Measurements from ENCODE around the gene LTB4R. TPM values are rescaled to one million over a fixed set of nuclear protein-coding genes. Genes with fewer than 3 reads are reported as not detected.
A peak's percentile ranks its signal among the peaks of the same experiment; 100 is the strongest.
"Not testable (repeated sequence)": the region's sequence is repeated elsewhere in the genome, so short reads cannot be mapped to it uniquely, and the experiment has no call there.

The LTB4R gene
- total RNA-seq, 1 experiment from 2014 or later: 9.4 TPM

DNA sequence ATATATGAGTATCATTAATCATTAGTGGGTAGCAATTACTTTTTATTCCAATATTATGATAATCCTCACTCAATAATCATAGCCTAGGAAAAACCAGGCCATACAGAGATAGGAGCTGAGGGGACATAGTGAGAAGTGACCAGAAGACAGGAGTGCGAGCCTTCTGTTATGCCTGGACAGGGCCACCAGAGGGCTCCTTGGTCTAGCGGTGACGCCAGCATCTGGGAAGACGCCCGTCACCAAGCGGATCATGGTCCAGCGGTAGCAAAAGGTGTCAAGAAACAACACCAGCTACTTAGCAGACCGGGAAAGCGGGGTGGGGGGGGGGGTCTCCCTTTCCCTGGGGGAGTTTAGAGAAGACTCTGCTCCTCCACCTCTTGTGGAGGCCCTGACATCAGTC lies 16.6 kb downstream of the LTB4R start:
- H3K27ac Mint-ChIP-seq, ATAC-seq, H3K4me1 Mint-ChIP-seq, H3K36me3 Mint-ChIP-seq, H3K4me3 Mint-ChIP-seq, H3K9me3 Mint-ChIP-seq, POLR2A ChIA-PET: not testable (repeated sequence)
- TF ChIP-seq, protein P1, sequence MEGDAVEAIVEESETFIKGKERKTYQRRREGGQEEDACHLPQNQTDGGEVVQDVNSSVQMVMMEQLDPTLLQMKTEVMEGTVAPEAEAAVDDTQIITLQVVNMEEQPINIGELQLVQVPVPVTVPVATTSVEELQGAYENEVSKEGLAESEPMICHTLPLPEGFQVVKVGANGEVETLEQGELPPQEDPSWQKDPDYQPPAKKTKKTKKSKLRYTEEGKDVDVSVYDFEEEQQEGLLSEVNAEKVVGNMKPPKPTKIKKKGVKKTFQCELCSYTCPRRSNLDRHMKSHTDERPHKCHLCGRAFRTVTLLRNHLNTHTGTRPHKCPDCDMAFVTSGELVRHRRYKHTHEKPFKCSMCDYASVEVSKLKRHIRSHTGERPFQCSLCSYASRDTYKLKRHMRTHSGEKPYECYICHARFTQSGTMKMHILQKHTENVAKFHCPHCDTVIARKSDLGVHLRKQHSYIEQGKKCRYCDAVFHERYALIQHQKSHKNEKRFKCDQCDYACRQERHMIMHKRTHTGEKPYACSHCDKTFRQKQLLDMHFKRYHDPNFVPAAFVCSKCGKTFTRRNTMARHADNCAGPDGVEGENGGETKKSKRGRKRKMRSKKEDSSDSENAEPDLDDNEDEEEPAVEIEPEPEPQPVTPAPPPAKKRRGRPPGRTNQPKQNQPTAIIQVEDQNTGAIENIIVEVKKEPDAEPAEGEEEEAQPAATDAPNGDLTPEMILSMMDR (IDR thresholded peaks at IDR 0.05): peak; percentile 37
- peaks cover 82% of the 10 kb centered on the region for H3K27me3 Mint-ChIP-seq (ENCODE audit: low read depth)
- peak; percentile 68 for DNase-seq (ENCODE audit: low spot score)
- CTCF ChIA-PET: interaction anchor here (0.6 to 17.1 kb wide), 14 partner anchors 10 to 131 kb away, joined by 3 to 518 read pairs (median 4); partner anchors contain the start of genes CBLN3, CIDEB, KHNYN and LTB4R2

DNA sequence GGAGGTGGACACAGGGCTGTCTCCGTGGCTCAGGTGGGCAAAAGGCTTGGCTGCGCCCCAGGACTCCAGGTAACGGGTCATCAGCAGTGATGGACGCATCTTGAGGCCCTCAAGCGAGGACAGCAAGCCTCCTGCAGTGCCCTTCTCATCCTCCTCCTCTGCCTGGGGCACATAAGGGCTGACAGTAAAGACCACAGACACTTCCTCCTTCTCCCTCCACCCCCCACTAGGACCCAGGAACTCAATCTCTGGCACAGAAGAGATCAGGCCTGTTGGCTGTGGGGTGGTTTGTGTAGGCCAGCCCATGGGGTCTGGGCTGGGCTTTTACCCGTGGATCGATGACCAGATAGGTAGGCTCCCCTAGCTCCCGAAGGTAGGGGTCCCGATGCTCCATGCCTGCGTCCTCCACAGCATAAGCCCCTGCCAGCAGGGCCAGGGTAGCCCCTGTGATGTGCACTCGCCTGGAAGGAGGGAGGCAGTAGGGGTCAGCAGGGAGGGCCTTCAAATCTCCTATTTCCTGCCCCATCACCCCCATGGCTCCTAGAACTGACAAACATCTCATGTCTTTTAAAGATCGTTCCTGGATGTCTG lies 17.9 kb downstream of the LTB4R start:
- ChIA-PET CTCF (interaction anchor here (0.6 to 17.1 kb wide), 8 partner anchors 11 to 113 kb away, joined by 3 to 518 read pairs (median 4); partner anchors contain the start of genes CBLN3, KHNYN, LTB4R2 and RIPK3), POLR2A (no interaction called here)
- no peaks in the 10 kb centered on the region for H3K9me3 Mint-ChIP-seq
- no peak for TF ChIP-seq CREM (CRISPR knock-in tag; IDR thresholded peaks at IDR 0.05)
- TF ChIP-seq, protein P2, sequence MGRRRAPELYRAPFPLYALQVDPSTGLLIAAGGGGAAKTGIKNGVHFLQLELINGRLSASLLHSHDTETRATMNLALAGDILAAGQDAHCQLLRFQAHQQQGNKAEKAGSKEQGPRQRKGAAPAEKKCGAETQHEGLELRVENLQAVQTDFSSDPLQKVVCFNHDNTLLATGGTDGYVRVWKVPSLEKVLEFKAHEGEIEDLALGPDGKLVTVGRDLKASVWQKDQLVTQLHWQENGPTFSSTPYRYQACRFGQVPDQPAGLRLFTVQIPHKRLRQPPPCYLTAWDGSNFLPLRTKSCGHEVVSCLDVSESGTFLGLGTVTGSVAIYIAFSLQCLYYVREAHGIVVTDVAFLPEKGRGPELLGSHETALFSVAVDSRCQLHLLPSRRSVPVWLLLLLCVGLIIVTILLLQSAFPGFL (CRISPR knock-in tag; IDR thresholded peaks at IDR 0.05; ENCODE audit: borderline replicate concordance): no peak
- no peak for TF ChIP-seq KAT7 (CRISPR knock-in tag; IDR thresholded peaks at IDR 0.05; ENCODE audit: borderline replicate concordance)
- no peak for TF ChIP-seq GABPB1 (CRISPR knock-in tag; IDR thresholded peaks at IDR 0.05)
- TF ChIP-seq ELF4 (CRISPR knock-in tag; IDR thresholded peaks at IDR 0.05; ENCODE audit: low read depth): no peak
- no peak for TF ChIP-seq NFATC4 (CRISPR knock-in tag; IDR thresholded peaks at IDR 0.05)
- no peak for TF ChIP-seq ZNF423 (CRISPR knock-in tag; IDR thresholded peaks at IDR 0.05)
- TF ChIP-seq, protein P3, sequence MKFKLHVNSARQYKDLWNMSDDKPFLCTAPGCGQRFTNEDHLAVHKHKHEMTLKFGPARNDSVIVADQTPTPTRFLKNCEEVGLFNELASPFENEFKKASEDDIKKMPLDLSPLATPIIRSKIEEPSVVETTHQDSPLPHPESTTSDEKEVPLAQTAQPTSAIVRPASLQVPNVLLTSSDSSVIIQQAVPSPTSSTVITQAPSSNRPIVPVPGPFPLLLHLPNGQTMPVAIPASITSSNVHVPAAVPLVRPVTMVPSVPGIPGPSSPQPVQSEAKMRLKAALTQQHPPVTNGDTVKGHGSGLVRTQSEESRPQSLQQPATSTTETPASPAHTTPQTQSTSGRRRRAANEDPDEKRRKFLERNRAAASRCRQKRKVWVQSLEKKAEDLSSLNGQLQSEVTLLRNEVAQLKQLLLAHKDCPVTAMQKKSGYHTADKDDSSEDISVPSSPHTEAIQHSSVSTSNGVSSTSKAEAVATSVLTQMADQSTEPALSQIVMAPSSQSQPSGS (CRISPR knock-in tag; IDR thresholded peaks at IDR 0.05; ENCODE audit: borderline replicate concordance, low read depth): no peak
- no peak overlapping the region for H3K27ac Mint-ChIP-seq
- ATAC-seq (no peak), DNase-seq (ENCODE audit: low spot score) (no peak)
- no peaks in the 10 kb centered on the region for H3K36me3 Mint-ChIP-seq
- peaks cover 13% of the 10 kb centered on the region for H3K4me1 Mint-ChIP-seq
- no peak overlapping the region for H3K4me3 Mint-ChIP-seq
- peaks cover 82% of the 10 kb centered on the region for H3K27me3 Mint-ChIP-seq (ENCODE audit: low read depth)

DNA sequence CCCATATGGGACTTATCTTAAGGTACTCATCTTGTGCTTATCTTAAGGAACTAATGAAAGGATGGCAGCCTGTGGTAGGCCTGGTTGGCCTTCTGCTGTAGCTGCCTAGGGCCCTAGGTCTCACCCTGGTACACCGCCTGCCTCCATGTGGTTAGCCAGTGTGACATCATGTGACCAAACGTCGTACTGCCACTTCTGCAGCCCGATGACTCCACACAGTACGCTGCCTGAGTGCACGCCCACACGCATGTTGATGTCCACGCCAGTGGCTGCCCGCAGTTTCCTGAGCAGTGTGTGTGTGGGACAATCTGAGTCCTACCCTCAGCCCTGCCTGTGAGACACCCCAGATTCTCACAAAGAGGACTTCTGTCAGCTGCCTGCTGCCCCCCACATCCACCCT lies 18.4 kb downstream of the LTB4R start:
- POLR2A ChIA-PET: no interaction called here

More for the DNA sequence above, 18.4 kb downstream of the LTB4R start:
- DNase-seq (ENCODE audit: low spot score) (no peak), ATAC-seq (no peak)
- H3K27ac Mint-ChIP-seq: no peak overlapping the region
- no peaks in the 10 kb centered on the region for H3K36me3 Mint-ChIP-seq
- peaks cover 88% of the 10 kb centered on the region for H3K27me3 Mint-ChIP-seq (ENCODE audit: low read depth)
- H3K4me1 Mint-ChIP-seq: peaks cover 13% of the 10 kb centered on the region
- no peak overlapping the region for H3K4me3 Mint-ChIP-seq
- H3K9me3 Mint-ChIP-seq: no peaks in the 10 kb centered on the region
- CTCF ChIA-PET: interaction anchor here (1.1 to 17.1 kb wide), 2 partner anchors 36 to 98 kb away, joined by 6 to 518 read pairs; partner anchors contain the start of genes CBLN3 and KHNYN
- TF ChIP-seq CBFB (CRISPR knock-in tag; IDR thresholded peaks at IDR 0.05; ENCODE audit: low read depth): no peak
- no peak for TF ChIP-seq ETV6 (CRISPR knock-in tag; IDR thresholded peaks at IDR 0.05)
- no peak for TF ChIP-seq PRRX2 (CRISPR knock-in tag; IDR thresholded peaks at IDR 0.05)
- TF ChIP-seq, protein P4, sequence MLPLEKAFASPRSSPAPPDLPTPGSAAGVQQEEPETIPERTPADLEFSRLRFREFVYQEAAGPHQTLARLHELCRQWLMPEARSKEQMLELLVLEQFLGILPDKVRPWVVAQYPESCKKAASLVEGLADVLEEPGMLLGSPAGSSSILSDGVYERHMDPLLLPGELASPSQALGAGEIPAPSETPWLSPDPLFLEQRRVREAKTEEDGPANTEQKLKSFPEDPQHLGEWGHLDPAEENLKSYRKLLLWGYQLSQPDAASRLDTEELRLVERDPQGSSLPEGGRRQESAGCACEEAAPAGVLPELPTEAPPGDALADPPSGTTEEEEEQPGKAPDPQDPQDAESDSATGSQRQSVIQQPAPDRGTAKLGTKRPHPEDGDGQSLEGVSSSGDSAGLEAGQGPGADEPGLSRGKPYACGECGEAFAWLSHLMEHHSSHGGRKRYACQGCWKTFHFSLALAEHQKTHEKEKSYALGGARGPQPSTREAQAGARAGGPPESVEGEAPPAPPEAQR (CRISPR knock-in tag; IDR thresholded peaks at IDR 0.05): no peak
- no peak for TF ChIP-seq ELF4 (CRISPR knock-in tag; IDR thresholded peaks at IDR 0.05; ENCODE audit: low read depth)
- TF ChIP-seq, protein P5, sequence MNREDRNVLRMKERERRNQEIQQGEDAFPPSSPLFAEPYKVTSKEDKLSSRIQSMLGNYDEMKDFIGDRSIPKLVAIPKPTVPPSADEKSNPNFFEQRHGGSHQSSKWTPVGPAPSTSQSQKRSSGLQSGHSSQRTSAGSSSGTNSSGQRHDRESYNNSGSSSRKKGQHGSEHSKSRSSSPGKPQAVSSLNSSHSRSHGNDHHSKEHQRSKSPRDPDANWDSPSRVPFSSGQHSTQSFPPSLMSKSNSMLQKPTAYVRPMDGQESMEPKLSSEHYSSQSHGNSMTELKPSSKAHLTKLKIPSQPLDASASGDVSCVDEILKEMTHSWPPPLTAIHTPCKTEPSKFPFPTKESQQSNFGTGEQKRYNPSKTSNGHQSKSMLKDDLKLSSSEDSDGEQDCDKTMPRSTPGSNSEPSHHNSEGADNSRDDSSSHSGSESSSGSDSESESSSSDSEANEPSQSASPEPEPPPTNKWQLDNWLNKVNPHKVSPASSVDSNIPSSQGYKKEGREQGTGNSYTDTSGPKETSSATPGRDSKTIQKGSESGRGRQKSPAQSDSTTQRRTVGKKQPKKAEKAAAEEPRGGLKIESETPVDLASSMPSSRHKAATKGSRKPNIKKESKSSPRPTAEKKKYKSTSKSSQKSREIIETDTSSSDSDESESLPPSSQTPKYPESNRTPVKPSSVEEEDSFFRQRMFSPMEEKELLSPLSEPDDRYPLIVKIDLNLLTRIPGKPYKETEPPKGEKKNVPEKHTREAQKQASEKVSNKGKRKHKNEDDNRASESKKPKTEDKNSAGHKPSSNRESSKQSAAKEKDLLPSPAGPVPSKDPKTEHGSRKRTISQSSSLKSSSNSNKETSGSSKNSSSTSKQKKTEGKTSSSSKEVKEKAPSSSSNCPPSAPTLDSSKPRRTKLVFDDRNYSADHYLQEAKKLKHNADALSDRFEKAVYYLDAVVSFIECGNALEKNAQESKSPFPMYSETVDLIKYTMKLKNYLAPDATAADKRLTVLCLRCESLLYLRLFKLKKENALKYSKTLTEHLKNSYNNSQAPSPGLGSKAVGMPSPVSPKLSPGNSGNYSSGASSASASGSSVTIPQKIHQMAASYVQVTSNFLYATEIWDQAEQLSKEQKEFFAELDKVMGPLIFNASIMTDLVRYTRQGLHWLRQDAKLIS (CRISPR knock-in tag; IDR thresholded peaks at IDR 0.05; ENCODE audit: borderline replicate concordance): no peak
- TF ChIP-seq SP1 (CRISPR knock-in tag; conservative IDR thresholded peaks at IDR 0.05): no peak
- no peak for TF ChIP-seq JAZF1 (CRISPR knock-in tag; IDR thresholded peaks at IDR 0.05)
- no peak for TF ChIP-seq GTF2I (CRISPR knock-in tag; conservative IDR thresholded peaks at IDR 0.05)
- TF ChIP-seq KAT7 (CRISPR knock-in tag; IDR thresholded peaks at IDR 0.05; ENCODE audit: borderline replicate concordance): no peak

Measured in WTC11 (cell line).